CD4-positive, alpha-beta T cell (primary cell): ENCODE data around the gene PDE4B. TPM values are rescaled to one million over a fixed set of nuclear protein-coding genes. Genes with fewer than 3 reads are reported as not detected.
A peak's percentile ranks its signal among the peaks of the same experiment; 100 is the strongest.
"Not testable (repeated sequence)": the region's sequence is repeated elsewhere in the genome, so short reads cannot be mapped to it uniquely, and the experiment has no call there.

ENCODE experiments used
- ATAC-seq: fragments of 200-7000 bp; cut with Tn5 transposase; one replicate; pipeline ENCODE4 v1.10.0; 2022; ENCODE audit warnings: mild to moderate bottlenecking; ENCODE audit not compliant: poor library complexity
- CTCF ChIA-PET: fragments of 350-600 bp; sonication (Branson Sonifier 250); formaldehyde crosslinking; loops from one replicate; lab custom pipeline; 2021; ENCODE audit warnings: antibody characterized with exemption, inconsistent platforms; lab: Charles Lee
- POLR2A ChIA-PET: fragments of 350-600 bp; sonication (Branson Sonifier 250); formaldehyde crosslinking; loops from one replicate; lab custom pipeline; 2021; ENCODE audit warnings: antibody characterized with exemption, inconsistent platforms; lab: Charles Lee
- DNase-seq, 14 experiments: peaks; one replicate each; pipeline ENCODE4 v3.0.0-alpha.2; 2013 to 2020; ENCODE audit warnings: mixed read lengths in 2 of 14
- H3K27ac ChIP-seq, 2 donors: one replicate each; pipeline versions ENCODE4 v1.5.1 to v1.7.0; 2013; ENCODE audit warnings: low read length in 2 of 2, low read depth in 1 of 2, mild to moderate bottlenecking in 1 of 2
- H3K27me3 ChIP-seq, 2 experiments: 1 replicate in 1 of 2; 2 replicates in 1 of 2; pipeline versions ENCODE4 v1.6.1 to v1.7.0; 2013; ENCODE audit warnings: low read length in 2 of 2, control low read depth in 1 of 2, mild to moderate bottlenecking in 1 of 2, moderate library complexity in 1 of 2; ENCODE audit not compliant: insufficient read depth in 2 of 2, control insufficient read depth in 1 of 2
- H3K36me3 ChIP-seq: one replicate; pipeline ENCODE4 v1.6.1; 2013; ENCODE audit warnings: low read length, control low read depth; ENCODE audit not compliant: insufficient read depth
- H3K4me1 ChIP-seq: one replicate; pipeline ENCODE4 v1.6.1; 2013; ENCODE audit warnings: low read length, control low read depth; ENCODE audit not compliant: insufficient read depth
- H3K4me3 ChIP-seq: one replicate; pipeline ENCODE4 v1.5.1; 2013; ENCODE audit warnings: mild to moderate bottlenecking, low read length, moderate library complexity
- H3K9me3 ChIP-seq, 2 experiments: 1 replicate in 1 of 2; 2 replicates in 1 of 2; pipeline versions ENCODE4 v1.6.1 to v1.7.0; 2013; ENCODE audit warnings: low read length in 2 of 2, mild to moderate bottlenecking in 2 of 2, control low read depth in 1 of 2, moderate library complexity in 1 of 2; ENCODE audit not compliant: control insufficient read depth in 1 of 2, insufficient read depth in 1 of 2
- H3K27ac Mint-ChIP-seq: one replicate; pipeline ENCODE4 v1.8.0; 2020; ENCODE audit warnings: mixed read lengths
- H3K27me3 Mint-ChIP-seq: one replicate; pipeline ENCODE4 v1.8.0; 2021; ENCODE audit warnings: mixed read lengths
- H3K36me3 Mint-ChIP-seq: one replicate; pipeline ENCODE4 v1.8.0; 2021; ENCODE audit warnings: low read depth, mixed read lengths
- H3K4me1 Mint-ChIP-seq: one replicate; pipeline ENCODE4 v1.8.0; 2021; ENCODE audit warnings: low read depth, mixed read lengths
- H3K4me3 Mint-ChIP-seq: one replicate; pipeline ENCODE4 v1.8.0; 2020; ENCODE audit warnings: mild to moderate bottlenecking, mixed read lengths
- H3K9me3 Mint-ChIP-seq: one replicate; pipeline ENCODE4 v1.8.0; 2020; ENCODE audit warnings: mixed read lengths
- intact Hi-C, 2 experiments: fragments of 100-400 bp; cut with DNase I in 1 of 2; cut with micrococcal nuclease in 1 of 2; formaldehyde crosslinking; loops; one replicate each; pipeline versions ENCODE4 v1.15.1 to v1.9.0; 2023 to 2025; cut with DNase I, micrococcal nuclease
- total RNA-seq, 174 experiments: library from RNA in 2 of 174; stranded (reverse) in 2 of 174; gene quantifications; one replicate each; pipeline ENCODE4 v1.2.3 and lab custom pipeline; 2021 to 2026
- TF ChIP-seq, protein P1 (sequence below): fragments of 200-600 bp; IDR thresholded peaks from one replicate; pipeline ENCODE4 v1.8.0; 2022; ENCODE audit warnings: antibody characterized with exemption, mild to moderate bottlenecking

Gene PDE4B
- total RNA-seq, 2 experiments from 2014 or later = 155 to 159 TPM

DNA sequence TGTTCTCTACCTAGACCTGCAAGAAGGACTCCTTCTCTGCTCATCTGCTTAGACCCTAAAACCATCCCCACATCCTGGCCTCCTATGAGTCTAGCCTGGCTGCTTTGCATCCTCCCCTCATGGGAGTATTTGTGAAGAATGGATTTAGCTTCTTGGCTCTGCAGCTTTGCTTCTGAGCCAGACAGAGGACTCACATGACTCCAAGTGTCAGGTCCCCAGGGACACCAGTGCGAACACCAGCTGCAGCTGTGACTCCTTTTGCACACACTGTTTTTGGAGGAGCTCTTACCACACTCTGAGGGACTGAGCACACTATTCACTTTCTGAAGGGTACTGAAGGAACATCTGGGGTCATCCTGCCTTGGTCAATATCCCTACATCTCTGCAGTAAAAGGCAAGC lies 609.5 kb downstream of the PDE4B start:
- POLR2A ChIA-PET = interaction anchor here (1.1 kb wide), 1 partner anchor 27 kb away, joined by 3 read pairs; no protein-coding TSS in a partner anchor
- H3K4me1 ChIP-seq = no peaks in the 10 kb centered on the region
- H3K36me3 Mint-ChIP-seq = no peaks in the 10 kb centered on the region
- no peak overlapping the region for H3K4me3 Mint-ChIP-seq
- no peak for ATAC-seq
- H3K9me3 ChIP-seq = no peaks in the 10 kb centered on the region
- TF ChIP-seq, protein P1, sequence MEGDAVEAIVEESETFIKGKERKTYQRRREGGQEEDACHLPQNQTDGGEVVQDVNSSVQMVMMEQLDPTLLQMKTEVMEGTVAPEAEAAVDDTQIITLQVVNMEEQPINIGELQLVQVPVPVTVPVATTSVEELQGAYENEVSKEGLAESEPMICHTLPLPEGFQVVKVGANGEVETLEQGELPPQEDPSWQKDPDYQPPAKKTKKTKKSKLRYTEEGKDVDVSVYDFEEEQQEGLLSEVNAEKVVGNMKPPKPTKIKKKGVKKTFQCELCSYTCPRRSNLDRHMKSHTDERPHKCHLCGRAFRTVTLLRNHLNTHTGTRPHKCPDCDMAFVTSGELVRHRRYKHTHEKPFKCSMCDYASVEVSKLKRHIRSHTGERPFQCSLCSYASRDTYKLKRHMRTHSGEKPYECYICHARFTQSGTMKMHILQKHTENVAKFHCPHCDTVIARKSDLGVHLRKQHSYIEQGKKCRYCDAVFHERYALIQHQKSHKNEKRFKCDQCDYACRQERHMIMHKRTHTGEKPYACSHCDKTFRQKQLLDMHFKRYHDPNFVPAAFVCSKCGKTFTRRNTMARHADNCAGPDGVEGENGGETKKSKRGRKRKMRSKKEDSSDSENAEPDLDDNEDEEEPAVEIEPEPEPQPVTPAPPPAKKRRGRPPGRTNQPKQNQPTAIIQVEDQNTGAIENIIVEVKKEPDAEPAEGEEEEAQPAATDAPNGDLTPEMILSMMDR = no peak
- H3K9me3 Mint-ChIP-seq = no peaks in the 10 kb centered on the region
- CTCF ChIA-PET = interaction anchor here (1.2 kb wide), 1 partner anchor 44 kb away, joined by 4 read pairs; no protein-coding TSS in a partner anchor
- no peaks in the 10 kb centered on the region for H3K27me3 ChIP-seq
- no peak overlapping the region for H3K4me3 ChIP-seq
- no peaks in the 10 kb centered on the region for H3K27me3 Mint-ChIP-seq
- intact Hi-C loops = no loop called here
- peaks cover 11% of the 10 kb centered on the region for H3K4me1 Mint-ChIP-seq
- no peak overlapping the region for H3K27ac Mint-ChIP-seq
- H3K27ac ChIP-seq = no peak overlapping the region
- no peak for DNase-seq
- no peaks in the 10 kb centered on the region for H3K36me3 ChIP-seq

DNA sequence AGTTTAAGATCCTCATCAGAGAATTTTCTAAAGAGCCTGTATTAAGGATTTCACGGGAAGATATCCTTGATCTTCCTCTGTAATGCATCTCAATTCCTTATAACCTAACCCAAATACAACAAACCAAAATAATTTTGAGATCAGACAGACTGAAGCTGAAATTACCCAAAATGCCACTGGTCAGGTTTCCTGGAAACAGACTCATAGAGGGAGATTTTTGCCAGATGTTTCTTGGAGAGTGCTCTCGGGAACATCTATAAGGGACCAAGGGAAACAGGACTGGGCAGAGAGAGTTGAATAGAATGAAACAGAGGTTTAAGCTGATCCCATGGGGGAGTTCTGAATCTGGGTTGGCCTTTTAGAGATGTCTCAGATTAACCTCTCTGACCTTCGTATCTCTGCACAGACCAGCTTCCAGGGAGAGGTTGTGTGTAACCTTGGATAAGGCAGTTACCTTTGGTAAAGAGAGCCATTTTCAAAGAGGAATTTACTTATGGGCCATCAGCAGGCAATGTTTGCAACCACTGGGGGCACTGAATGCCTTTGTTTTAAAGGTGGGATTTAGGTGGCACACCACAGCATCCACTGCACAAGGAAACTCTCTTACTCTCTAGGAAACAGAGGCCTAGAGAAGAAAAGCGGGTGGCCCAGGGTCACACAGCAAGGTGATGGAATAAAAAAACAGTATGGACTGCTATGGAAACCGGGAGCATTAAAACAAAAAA lies 610.5 kb downstream of the PDE4B start:
- Histone ChIP-seq H3K27ac (no peak overlapping the region), H3K4me3 (no peak overlapping the region), H3K27me3 (no peaks in the 10 kb centered on the region), H3K36me3 (no peaks in the 10 kb centered on the region), H3K4me1 (no peaks in the 10 kb centered on the region), H3K9me3 (no peaks in the 10 kb centered on the region)
- no peaks in the 10 kb centered on the region for H3K27me3 Mint-ChIP-seq
- no peak overlapping the region for H3K4me3 Mint-ChIP-seq
- ChIA-PET CTCF (interaction anchor here (1.2 kb wide), 1 partner anchor 43 kb away, joined by 4 read pairs; no protein-coding TSS in a partner anchor), POLR2A (interaction anchor here (1.1 kb wide), 1 partner anchor 28 kb away, joined by 3 read pairs; no protein-coding TSS in a partner anchor)
- no peaks in the 10 kb centered on the region for H3K36me3 Mint-ChIP-seq
- DNase-seq (no peak), ATAC-seq (no peak)
- intact Hi-C loops = no loop called here
- TF ChIP-seq, protein P1 = no peak
- H3K9me3 Mint-ChIP-seq = peaks cover under 1% of the 10 kb centered on the region
- H3K27ac Mint-ChIP-seq = no peak overlapping the region
- H3K4me1 Mint-ChIP-seq = peaks cover 11% of the 10 kb centered on the region

DNA sequence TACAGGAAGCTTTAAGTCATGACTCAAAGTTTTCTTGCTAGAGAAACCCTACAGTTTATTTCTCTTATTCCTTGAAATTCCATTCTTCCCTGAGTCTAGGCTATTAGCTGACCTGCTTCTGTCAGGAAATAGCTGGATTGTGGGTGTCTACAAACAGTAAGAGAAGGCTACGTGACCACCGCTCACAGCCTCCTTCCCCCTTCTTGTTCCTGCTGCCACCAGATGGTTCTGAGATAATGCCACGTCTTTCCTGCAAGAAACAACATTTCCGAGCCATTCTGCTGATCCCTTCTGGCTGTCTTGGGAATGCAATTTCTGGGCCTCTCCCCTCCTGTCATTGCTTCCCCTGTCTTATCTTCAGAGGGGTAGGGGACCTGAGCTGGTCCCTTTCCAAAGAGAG lies 612.4 kb downstream of the PDE4B start:
- Mint-ChIP-seq H3K36me3 (no peaks in the 10 kb centered on the region), H3K27ac (no peak overlapping the region), H3K9me3 (peaks cover 7% of the 10 kb centered on the region), H3K27me3 (no peaks in the 10 kb centered on the region), H3K4me3 (no peak overlapping the region), H3K4me1 (peaks cover 9% of the 10 kb centered on the region)
- no peaks in the 10 kb centered on the region for H3K9me3 ChIP-seq
- TF ChIP-seq, protein P1 = no peak
- H3K36me3 ChIP-seq = no peaks in the 10 kb centered on the region
- intact Hi-C loops = no loop called here
- H3K4me1 ChIP-seq = no peaks in the 10 kb centered on the region
- no peak overlapping the region for H3K4me3 ChIP-seq
- ChIA-PET POLR2A (interaction anchor here (0.8 kb wide), 1 partner anchor 69 kb away, joined by 3 read pairs; no protein-coding TSS in a partner anchor), CTCF (no interaction called here)
- H3K27ac ChIP-seq = no peak overlapping the region
- H3K27me3 ChIP-seq = no peaks in the 10 kb centered on the region
- DNase-seq (no peak), ATAC-seq (no peak)

DNA sequence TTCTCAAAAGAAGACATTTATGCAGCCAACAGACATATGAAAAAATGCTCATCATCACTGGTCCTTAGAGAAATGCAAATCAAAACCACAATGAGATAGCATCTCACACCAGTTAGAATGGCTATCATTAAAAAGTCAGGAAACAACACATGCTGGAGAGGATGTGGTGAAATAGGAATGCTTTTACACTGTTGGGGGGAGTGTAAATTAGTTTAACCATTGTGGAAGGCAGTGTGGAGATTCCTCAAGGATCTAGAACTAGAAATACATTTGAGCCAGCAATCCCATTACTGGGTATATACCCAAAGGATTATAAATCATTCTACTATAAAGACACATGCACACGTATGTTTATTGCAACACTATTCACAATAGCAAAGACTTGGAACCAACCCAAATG lies 618.8 kb downstream of the PDE4B start:
- not testable (repeated sequence) for ATAC-seq, H3K27ac Mint-ChIP-seq, H3K4me3 Mint-ChIP-seq

More for the DNA sequence above, 618.8 kb downstream of the PDE4B start:
- CTCF ChIA-PET, H3K27ac ChIP-seq, H3K4me1 ChIP-seq, H3K36me3 ChIP-seq, intact Hi-C loops, H3K9me3 ChIP-seq, H3K4me3 ChIP-seq, H3K36me3 Mint-ChIP-seq, POLR2A ChIA-PET, H3K27me3 ChIP-seq, H3K27me3 Mint-ChIP-seq, H3K9me3 Mint-ChIP-seq: not testable (repeated sequence)
- H3K4me1 Mint-ChIP-seq = peaks cover 27% of the 10 kb centered on the region
- DNase-seq = peak in 1 of 14 experiments; percentile 30
